Activated CD4-positive, CD25-positive, alpha-beta regulatory T cell treated with anti-CD3 and anti-CD28 coated beads, Interleukin-2, amount 50 U/mL, for 16 hours (primary cell): Measurements from ENCODE around the gene BRIP1.
"Not testable (repeated sequence)": the region's sequence is repeated elsewhere in the genome, so short reads cannot be mapped to it uniquely, and the experiment has no call there.

Source experiments
- DNase-seq: peaks from one replicate; pipeline ENCODE4 v3.0.0-alpha.2; 2020; ENCODE audit warnings: low read depth, low spot score

The BRIP1 gene

DNA sequence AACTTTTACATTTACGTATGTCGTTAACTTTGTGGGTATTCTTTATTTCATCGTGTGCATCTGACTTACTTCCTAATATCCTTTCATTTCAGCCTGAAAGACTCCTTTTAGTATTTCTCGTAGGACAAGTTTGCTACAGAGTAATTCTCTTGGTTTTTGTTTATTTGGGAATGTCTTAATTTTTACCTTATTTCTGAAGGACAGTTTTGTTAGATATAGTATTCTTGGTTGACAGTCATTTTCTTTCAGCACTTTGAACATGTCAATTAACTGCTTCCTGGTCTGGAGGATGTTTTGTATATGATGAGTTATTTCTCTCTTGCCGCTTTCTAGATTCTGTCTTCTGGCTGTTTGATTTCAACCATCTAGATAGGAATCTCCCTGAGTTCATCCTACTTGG lies 163.1 kb downstream of the BRIP1 start:
- no peak for DNase-seq

- DNase-seq, result no peak
Observed at GRCh38 chr17:61699694-61700093, 163.6 kb downstream of the BRIP1 start.

DNA sequence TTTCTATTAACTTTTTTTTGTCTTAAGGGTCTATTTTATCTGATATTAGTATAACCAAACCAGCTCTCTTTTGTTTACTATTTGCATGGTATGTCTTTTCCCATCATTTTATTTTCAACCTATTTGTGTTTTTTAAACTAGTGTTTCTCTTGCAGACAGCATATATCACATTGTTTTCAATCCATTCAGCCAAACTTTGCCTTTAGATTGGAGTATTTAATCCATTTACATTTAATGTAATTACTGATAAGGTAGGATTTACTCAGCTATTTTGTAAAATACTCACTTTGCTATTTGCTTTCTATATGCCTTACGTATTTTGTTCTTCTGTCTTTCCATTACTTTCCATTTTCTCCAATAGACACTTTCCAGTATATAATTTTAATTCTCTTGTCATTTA lies 164.3 kb downstream of the BRIP1 start:
- DNase-seq, result no peak

GRCh38 chr17:61698244-61698643 lies 165.1 kb downstream of the BRIP1 start:
- DNase-seq, result no peak

GRCh38 chr17:61695779-61696337 lies 167.5 kb downstream of the BRIP1 start:
- no peak for DNase-seq

- DNase-seq, result no peak
Observed at GRCh38 chr17:61694095-61694494, 169.2 kb downstream of the BRIP1 start.

- DNase-seq, result no peak
Observed at GRCh38 chr17:61689610-61690180, 173.6 kb downstream of the BRIP1 start.

GRCh38 chr17:61687769-61688168 lies 175.6 kb downstream of the BRIP1 start:
- no peak for DNase-seq

DNA sequence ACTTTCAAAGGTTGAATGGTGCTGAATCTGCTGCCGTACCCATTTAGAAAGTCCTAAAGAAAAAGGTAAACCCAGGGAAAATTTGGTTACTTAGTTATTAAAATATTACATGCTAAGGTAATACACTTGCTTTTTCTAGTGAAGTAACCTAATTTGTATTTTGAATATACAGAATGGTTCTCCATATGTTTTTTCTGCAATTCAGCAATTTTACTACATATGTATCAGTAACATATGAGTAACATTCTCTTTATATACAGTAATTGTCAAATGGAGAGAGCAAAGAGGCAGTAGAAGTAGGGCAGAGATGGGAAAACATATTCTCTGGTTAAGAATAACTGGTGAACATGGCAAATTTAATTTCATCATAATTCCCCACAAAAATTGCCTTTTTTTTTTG lies 177.2 kb downstream of the BRIP1 start:
- DNase-seq, result no peak

GRCh38 chr17:61684818-61685217 lies 178.5 kb downstream of the BRIP1 start:
- DNase-seq, result no peak

DNA sequence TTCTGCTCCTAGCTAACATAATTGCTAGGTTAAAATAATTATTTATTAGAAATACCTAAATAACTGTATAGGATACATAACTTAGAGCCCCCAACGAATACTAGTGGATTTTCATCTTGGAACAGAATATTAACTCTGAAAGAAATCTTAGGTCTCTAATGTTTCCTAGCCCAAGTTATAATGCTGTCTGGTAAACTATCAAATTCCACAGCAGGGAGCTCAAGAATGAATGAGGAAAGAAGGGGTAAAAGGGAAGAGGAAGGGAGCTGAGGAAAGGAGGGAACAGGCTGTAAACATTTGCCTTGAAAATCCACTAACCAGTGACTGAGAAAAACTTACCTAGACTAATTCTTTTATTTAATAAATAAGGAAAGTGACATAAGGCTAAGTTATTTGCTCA lies 179.2 kb downstream of the BRIP1 start:
- no peak for DNase-seq

DNA sequence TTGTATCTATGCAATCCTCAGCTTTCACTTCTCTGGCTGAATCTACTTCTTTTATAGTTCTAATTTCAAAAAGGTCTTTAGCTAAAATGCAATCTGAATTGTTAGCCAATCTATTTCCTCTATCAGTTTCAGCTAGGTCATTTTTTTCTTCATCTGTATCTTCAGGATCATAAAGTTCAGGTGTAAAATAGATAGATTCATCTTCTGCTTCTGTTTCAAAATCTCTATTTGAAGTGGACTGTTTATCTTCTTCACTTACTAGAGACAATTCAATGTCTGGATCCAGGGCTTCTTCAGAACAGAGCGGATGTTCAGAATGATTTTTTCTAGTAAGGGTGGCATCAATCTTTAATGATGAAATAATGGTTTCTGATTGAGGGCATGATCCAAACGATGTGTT lies 179.9 kb downstream of the BRIP1 start:
- no peak for DNase-seq

DNA sequence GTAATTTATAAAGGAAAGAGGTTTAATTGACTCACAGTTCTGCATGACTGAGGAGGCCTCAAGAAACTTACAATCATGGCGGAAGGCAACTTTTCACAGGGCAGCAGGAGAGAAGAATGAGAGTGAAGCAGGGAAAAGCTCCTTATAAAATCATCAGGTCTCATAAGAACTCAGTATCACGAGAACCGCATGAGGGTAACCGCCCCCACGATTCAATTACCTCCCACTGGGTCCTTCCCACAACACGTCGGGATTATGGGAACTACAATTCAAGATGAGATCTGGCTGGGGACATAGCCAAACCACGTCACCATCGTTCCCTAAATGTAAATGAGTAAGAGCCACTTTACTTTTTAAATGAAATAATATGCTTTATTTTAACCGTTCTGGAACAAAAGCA lies 182.4 kb downstream of the BRIP1 start:
- DNase-seq, result no peak

GRCh38 chr17:61678339-61678738 lies 185.0 kb downstream of the BRIP1 start:
- no peak for DNase-seq

GRCh38 chr17:61677150-61677811 lies 186.0 kb downstream of the BRIP1 start:
- not testable (repeated sequence) for DNase-seq

DNA sequence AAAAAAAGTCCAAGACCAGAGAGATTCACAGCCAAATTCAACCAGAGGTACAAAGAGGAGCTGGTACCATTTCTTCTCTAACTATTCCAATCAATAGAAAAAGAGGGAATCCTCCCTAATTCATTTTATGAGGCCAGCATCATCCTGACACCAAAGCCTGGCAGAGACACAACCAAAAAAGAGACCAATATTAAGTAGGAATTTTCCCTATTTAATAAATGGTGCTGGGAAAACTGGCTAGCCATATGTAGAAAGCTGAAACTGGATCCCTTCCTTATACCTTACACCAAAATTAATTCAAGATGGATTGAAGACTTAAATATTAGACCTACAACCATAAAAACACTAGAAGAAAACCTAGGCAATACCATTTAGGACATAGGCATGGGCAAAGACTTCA lies 186.8 kb downstream of the BRIP1 start:
- not testable (repeated sequence) for DNase-seq

DNA sequence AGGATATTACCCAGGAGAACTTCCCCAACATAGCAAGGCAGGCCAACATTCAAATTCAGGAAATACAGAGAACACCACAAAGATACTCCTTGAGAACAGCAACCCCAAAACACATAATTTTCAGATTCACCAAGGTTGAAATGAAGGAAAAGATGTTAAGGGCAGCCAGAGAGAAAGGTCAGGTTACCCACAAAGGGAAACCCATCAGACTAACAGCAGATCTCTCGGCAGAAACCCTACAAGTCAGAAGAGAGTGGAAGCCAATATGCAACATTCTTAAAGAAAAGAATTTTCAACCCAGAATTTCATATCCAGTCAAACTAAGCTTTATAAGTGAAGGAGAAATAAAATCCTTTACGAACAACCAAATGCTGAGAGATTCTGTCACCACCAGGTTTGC lies 188.7 kb downstream of the BRIP1 start:
- DNase-seq, result not testable (repeated sequence)

DNA sequence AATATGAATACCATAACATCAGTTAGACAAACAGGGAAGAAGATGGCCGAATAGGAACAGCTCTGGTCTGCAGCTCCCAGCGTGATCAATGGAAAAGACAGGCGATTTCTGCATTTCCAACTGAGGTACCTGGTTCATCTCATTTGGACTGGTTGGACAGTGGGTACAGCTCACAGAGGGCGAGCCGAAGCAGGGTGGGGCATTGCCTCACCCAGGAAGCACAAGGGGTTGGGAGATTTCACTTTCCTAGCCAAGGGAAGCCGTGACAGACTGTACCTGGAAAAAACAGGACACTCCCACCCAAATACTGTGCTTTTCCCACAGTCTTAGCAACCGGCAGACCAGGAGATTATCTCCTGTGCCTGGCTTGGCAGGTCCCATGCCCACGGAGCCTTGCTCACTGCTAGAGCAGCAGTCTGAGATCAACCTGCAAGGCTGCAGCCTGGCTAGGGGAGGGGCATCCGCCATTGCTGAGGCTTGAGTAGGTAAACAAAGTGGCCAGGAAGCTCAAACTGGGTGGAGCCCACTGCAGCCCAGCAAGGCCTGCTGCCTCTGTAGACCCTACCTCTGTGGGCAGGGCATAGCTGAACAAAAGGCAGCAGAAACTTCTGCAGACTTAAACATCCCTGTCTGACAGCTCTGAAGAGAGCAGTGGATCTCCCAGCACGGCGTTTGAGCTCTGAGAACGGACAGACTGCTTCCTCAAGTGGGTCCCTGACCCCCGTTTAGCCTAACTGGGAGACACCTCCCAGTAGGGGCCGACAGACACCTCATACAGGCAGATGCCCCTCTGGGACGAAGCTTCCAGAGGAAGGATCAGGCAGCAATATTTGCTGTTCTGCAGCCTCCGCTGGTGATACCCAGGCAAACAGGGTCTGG lies 190.1 kb downstream of the BRIP1 start:
- not testable (repeated sequence) for DNase-seq

GRCh38 chr17:61672140-61672539 lies 191.2 kb downstream of the BRIP1 start:
- DNase-seq, result no peak

DNA sequence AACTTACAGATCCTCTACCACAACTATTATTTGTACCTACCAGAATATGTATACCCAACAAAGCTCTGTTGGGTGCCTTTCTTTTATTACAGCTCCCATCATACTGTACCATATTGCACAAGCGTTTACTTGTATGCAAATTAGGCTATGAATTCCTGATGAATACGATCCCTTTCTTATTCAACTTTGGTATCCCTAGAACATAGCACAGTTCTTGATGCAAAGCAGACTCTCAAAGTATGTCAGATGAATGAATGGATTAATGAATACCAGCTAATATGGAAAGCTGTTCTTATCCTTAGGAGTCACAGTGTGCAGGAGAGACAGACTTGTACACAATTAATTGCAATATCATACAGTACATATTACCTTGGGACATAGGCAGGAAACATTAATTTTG lies 192.6 kb downstream of the BRIP1 start:
- DNase-seq, result no peak

DNA sequence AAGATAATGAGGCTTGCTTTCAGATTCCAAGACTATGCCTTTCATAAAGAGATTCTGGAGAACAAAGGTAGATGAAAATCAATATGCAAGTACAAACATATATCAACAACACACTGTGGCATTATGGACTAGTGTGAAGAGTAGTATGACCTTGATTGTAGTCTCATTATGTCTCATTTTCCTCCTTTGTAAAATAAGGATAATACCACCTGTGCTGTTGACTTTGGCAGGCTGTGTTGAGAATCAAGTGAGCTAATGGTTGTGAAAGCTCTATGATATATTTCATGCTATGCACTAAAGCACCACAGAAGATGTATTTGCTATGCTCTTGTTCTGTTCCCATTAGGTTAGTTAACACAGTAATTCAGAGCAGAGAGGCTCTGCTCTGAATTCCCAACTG lies 193.8 kb downstream of the BRIP1 start:
- DNase-seq, result no peak

DNA sequence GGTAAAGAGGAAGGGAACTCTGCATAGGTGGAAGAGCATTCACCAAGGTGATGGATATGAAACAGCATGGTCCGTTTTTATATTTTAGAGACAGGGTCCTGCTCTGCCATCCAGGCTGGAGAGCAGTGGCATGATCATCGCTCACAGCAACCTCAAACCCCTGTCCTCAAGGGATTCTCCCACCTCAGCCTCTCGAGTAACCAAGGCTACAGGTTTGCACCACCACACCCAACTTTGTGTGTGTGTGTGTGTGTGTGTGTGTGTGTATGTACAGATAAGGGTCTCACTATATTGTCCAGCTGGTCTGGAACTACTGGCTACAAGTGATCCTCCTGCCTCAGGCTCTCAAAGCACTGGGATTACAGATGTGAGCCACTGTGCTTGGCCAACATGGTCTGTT lies 194.8 kb downstream of the BRIP1 start:
- DNase-seq, result no peak
